COR-L47 (cell line): ENCODE measurements around the gene BBX.
"Not testable (repeated sequence)": the region's sequence is repeated elsewhere in the genome, so short reads cannot be mapped to it uniquely, and the experiment has no call there.

Source experiments
- DNase-seq: peaks from one replicate; lab custom pipeline; 2025; lab: John Stamatoyannopoulos, UW

Gene BBX

GRCh38 chr3:107800710-107801109 lies 277.9 kb downstream of the BBX start:
- no peak for DNase-seq

DNA sequence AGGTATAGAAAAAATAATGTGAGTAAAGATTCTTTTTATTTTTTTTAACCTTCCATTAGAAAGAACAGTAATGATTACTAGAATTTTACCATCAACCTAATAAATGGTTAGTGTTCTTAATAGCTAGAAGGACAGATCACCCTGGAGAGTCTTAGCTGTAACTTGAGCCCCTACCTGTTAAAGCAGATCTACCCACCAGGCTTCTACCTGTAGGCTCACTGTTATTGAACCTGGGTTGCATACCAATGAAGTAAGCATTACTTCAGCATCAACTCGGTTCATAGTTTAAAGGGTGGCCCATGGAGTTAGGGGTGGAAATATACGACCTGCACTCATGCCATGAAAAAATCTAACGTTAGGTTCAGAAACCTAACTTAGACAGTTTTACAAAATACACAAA lies 280.4 kb downstream of the BBX start:
- DNase-seq, result no peak

- no peak for DNase-seq
Measured at GRCh38 chr3:107806021-107806420, 283.3 kb downstream of the BBX start.

- DNase-seq, result peak; percentile 4
Measured at GRCh38 chr3:107806536-107806935, 283.8 kb downstream of the BBX start.

DNA sequence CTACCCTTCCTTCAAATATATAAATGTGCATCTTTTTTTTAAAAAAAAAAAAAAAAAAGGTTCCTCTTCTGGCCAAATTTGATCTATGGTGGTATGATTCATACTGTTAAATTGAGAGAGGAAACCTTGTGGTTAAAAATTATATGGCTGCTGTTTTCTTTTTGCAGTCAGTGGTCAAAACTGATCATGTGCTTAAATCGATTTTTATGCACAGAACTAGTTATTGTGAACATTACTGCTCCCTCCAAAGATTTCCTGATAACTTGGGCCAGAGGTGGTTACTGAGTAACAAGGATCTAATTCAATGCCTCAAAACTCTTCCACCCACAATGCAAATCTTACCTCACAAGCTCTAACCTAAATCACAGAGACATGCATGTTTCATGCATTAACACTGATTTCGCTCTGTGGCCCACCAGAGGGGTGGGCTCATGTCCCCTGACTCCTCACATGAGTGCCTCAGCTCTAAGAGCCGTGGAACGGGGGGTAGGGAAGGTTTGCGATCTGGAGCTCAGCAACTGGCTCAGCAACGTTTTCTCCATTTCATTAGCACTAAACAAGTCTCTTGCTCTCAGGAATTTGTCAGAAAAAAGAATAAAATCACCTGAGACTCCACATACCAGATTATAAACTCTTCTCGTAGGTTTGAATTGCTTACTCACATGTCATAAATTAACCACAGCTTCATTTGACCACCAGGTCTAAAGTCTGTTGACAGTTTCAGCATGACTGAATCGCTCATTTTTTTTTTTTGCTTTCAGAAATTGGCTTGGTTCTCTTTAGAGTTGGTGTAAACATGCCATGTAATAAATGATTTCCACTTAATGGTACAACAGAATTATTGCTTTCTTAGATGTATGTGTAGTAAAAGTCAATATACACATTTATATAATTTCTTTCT lies 287.7 kb downstream of the BBX start:
- no peak for DNase-seq

GRCh38 chr3:107813026-107813425 lies 290.3 kb downstream of the BBX start:
- no peak for DNase-seq

- no peak for DNase-seq
Measured at GRCh38 chr3:107816107-107816506, 293.3 kb downstream of the BBX start.

DNA sequence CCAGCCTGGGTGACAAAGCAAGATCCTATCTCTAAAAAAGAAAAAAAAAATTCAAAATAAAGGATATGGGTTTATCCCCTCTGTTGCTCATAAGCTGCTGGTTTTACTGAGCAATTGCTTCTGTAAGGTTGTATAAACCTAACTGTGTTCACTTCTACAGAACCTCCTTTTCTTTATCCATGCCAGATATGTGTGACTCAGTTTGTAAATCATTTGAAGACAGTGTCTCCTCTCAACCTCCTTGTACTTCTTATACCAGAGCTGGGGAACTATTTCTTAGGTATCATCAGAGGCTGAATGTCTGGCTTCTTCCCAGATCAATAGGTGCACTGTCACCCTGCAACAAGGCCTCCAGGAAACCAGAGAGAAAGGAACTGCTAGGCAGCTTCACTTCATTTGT lies 294.3 kb downstream of the BBX start:
- DNase-seq, result no peak

DNA sequence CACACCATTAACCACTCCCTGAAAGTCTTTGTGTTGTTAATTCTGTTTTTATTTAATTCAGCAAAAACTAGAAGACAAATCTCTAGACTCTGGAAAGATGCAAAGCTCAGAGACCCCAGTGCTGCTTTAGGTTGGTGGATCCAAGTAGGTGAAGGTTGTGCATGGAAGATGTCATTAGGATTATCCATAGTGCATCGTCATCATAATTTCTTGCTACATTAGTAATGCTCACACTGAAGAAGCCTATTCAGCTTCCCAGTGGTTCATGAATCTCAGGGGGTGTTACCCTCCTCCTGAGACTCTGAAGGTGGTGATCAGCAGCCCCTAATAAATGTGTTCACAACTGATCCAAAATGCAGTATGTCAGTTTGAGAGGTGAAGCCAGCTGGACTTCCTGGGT lies 295.3 kb downstream of the BBX start:
- DNase-seq, result no peak

DNA sequence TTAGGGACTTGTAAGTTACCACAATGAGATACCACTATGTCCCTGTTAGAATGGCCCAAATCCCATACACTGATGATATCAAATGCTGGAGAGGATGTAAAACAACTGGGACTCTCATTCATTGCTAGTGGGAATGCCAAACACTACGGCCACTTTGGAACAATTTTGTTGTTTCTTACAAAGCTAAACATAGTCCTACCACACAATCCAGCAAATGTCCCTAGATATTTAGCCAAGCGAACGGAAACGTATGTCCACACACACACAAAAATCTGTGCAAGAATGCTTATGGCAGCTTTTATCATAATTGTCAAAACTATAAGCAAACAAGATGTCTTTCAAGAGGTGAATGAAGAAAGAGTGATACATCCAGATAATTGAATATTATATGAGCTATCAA lies 296.9 kb downstream of the BBX start:
- no peak for DNase-seq

DNA sequence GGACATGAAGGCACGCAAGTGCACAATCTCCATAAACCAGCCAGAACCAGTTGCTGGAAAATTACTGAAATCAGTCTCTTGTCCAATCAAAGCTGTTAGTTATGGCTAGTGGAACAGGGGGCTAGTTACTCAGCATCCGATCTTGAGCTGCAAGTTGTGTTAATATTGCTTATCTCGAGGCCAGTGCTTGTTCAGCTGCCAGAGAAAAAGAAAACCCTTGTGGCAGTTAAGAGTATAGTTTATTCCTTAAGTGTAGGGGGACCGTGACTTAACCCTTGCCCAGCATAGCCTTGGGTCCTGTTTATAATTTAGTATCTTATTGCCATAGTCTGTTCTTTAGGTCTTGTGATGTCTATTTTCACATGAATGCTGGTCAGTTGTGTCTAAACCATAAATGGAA lies 299.5 kb downstream of the BBX start:
- DNase-seq, result no peak

GRCh38 chr3:107824822-107825371 lies 302.1 kb downstream of the BBX start:
- DNase-seq, result no peak

- no peak for DNase-seq
Measured at GRCh38 chr3:107825556-107825955, 302.8 kb downstream of the BBX start.

DNA sequence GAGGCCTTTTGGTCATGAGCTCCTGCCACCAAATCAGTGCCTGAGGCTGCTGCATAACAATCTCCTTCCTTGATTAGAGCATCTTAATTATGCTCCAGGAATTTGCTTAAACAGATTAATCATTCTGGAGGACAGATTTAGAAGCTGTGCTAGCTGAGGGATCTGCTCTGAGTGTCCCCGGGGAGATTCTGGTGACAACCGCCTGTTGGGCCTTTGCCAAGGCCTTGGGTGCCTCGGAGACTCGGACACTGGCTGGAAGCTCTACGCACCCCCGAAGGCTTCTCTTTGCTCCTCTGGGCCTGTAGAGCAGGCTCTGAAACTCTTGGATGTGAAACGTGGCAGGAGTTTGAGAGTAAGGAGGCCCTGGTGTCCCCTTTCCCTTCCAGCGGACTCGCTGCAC lies 304.0 kb downstream of the BBX start:
- DNase-seq, result no peak

DNA sequence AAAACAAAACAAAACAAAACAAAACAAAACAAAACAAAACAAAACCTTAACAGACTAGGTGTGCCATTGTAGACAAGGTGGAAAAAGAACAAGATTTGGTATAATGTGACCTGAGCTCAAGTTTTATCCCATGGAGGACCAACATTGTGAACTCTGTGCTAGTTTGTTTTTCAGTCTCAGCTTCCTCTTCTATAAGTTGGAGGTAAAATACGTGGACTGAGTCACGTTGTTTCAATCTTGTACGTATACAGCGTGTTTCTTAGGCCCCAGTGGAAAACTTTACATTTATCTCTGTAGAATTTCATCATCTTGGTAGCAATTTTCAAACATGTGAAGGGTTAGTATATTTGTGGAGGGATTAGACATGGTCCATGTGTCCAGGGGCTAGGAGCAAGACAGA lies 306.4 kb downstream of the BBX start:
- no peak for DNase-seq

GRCh38 chr3:107831590-107831989 lies 308.8 kb downstream of the BBX start:
- DNase-seq, result no peak

DNA sequence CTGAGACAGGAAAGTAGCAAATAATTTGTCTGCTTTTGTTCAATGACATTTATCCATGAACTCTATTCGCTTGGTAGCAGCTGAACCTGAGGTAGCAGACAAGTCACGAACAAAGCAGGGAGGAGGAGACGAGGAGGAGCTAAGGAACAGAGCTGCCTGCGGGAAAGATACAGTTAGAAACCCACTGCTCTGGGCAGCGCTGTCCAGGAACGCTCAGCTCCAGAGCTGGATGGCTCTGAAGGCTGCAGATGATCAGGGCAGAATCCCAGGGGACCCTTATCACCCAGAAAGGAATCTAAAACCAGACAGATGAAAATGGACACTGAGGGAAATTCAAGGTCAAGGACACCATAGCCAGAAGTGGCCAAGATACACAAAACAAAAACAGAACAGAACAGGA lies 310.3 kb downstream of the BBX start:
- DNase-seq, result no peak

GRCh38 chr3:107833722-107834416 lies 311.1 kb downstream of the BBX start:
- no peak for DNase-seq

GRCh38 chr3:107835001-107835400 lies 312.2 kb downstream of the BBX start:
- DNase-seq, result not testable (repeated sequence)

- no peak for DNase-seq
Measured at GRCh38 chr3:107837895-107838612, 315.3 kb downstream of the BBX start.

- no peak for DNase-seq
Measured at GRCh38 chr3:107841831-107842230, 319.1 kb downstream of the BBX start.

GRCh38 chr3:107842940-107843339 lies 320.2 kb downstream of the BBX start:
- no peak for DNase-seq
